Activated CD8-positive, alpha-beta T cell treated with anti-CD3 and anti-CD28 coated beads for 36 hours (primary cell): ENCODE data around the gene RAPH1. TPM values are rescaled to one million over a fixed set of nuclear protein-coding genes. Genes with fewer than 3 reads are reported as not detected.

Experiments used
- ATAC-seq: fragments of 200-7000 bp; cut with Tn5 transposase; one replicate; pipeline ENCODE4 v1.10.0; 2021; ENCODE audit warnings: mild to moderate bottlenecking, moderate library complexity
- CTCF ChIA-PET: fragments of 350-600 bp; sonication (Branson Sonifier 250); formaldehyde crosslinking; loops from one replicate; lab custom pipeline; 2021; ENCODE audit warnings: antibody characterized with exemption; lab: Charles Lee
- POLR2A ChIA-PET: fragments of 350-600 bp; sonication (Branson Sonifier 250); formaldehyde crosslinking; loops from one replicate; lab custom pipeline; 2021; ENCODE audit warnings: antibody characterized with exemption; lab: Charles Lee
- DNase-seq: peaks from one replicate; pipeline ENCODE4 v3.0.0-alpha.2; 2020
- H3K27ac Mint-ChIP-seq: one replicate; pipeline ENCODE4 v1.8.0; 2021; ENCODE audit warnings: mild to moderate bottlenecking, mixed read lengths
- H3K27me3 Mint-ChIP-seq: one replicate; pipeline ENCODE4 v1.8.0; 2021; ENCODE audit warnings: mixed read lengths
- H3K36me3 Mint-ChIP-seq: one replicate; pipeline ENCODE4 v1.8.0; 2021; ENCODE audit warnings: low read depth, mixed read lengths
- H3K4me1 Mint-ChIP-seq: one replicate; pipeline ENCODE4 v1.8.0; 2021; ENCODE audit warnings: low read depth, mixed read lengths
- H3K4me3 Mint-ChIP-seq: one replicate; pipeline ENCODE4 v1.8.0; 2021; ENCODE audit warnings: mild to moderate bottlenecking, moderate library complexity, mixed read lengths
- H3K9me3 Mint-ChIP-seq: one replicate; pipeline ENCODE4 v1.8.0; 2021; ENCODE audit warnings: mixed read lengths
- CTCF ChIP-seq: fragments of 200-600 bp; IDR thresholded peaks from one replicate; pipeline ENCODE4 v1.8.0; 2022; ENCODE audit warnings: antibody characterized with exemption, mild to moderate bottlenecking
- intact Hi-C: fragments of 100-400 bp; cut with micrococcal nuclease; formaldehyde crosslinking; loops from one replicate; pipeline ENCODE4 v1.10.0; 2022
- total RNA-seq, 2 experiments: library from RNA; stranded (reverse); gene quantifications; one replicate each; pipeline ENCODE4 v1.2.3, GENCODE V29; 2021

RAPH1 gene
- total RNA-seq, 2 experiments from 2014 or later = 1.5 to 1.9 TPM

- intact Hi-C loops = no loop called here
- Mint-ChIP-seq H3K27ac (no peak overlapping the region), H3K27me3 (no peaks in the 10 kb centered on the region), H3K4me1 (no peaks in the 10 kb centered on the region), H3K9me3 (no peaks in the 10 kb centered on the region), H3K4me3 (no peak overlapping the region), H3K36me3 (peaks cover 5% of the 10 kb centered on the region)
- ChIA-PET POLR2A (no interaction called here), CTCF (no interaction called here)
- TF ChIP-seq CTCF = no peak
- no peak for DNase-seq
- ATAC-seq = no peak
Observed at GRCh38 chr2:203352604-203353255, 182.4 kb downstream of the RAPH1 start.

- Mint-ChIP-seq H3K27me3 (no peaks in the 10 kb centered on the region), H3K9me3 (no peaks in the 10 kb centered on the region), H3K36me3 (peaks cover 13% of the 10 kb centered on the region), H3K4me3 (no peak overlapping the region), H3K4me1 (peaks cover 3% of the 10 kb centered on the region), H3K27ac (no peak overlapping the region)
- no peak for TF ChIP-seq CTCF
- CTCF ChIA-PET = no interaction called here
- DNase-seq = no peak
- no peak for ATAC-seq
- POLR2A ChIA-PET = no interaction called here
- intact Hi-C loops = no loop called here
Observed at GRCh38 chr2:203347375-203347774, 187.7 kb downstream of the RAPH1 start.

DNA sequence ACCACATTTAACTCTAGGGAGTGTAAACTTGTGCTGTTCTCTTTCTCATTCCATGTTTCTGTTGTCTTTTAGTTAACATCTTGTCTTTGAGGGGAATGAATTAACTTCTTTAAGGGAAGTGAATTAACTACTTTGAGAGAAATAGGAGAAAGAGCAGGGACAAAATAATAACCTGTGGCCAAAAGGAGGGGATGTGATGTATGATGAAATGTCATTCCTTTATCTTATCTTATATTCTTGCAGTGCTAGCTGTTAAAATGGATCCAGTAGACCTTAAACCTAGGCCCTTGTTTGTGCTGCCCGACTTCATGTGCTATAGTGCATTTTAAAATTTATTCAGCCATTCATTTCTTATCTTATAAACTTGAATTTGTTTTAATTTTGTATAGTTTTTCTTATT lies 188.5 kb downstream of the RAPH1 start:
- H3K4me1 Mint-ChIP-seq = peaks cover 3% of the 10 kb centered on the region
- H3K27me3 Mint-ChIP-seq = no peaks in the 10 kb centered on the region
- CTCF ChIA-PET = no interaction called here
- no peak for ATAC-seq
- DNase-seq = no peak
- peaks cover 16% of the 10 kb centered on the region for H3K36me3 Mint-ChIP-seq
- POLR2A ChIA-PET = no interaction called here
- TF ChIP-seq CTCF = no peak
- H3K27ac Mint-ChIP-seq = no peak overlapping the region
- intact Hi-C loops = no loop called here
- no peaks in the 10 kb centered on the region for H3K9me3 Mint-ChIP-seq
- no peak overlapping the region for H3K4me3 Mint-ChIP-seq

DNA sequence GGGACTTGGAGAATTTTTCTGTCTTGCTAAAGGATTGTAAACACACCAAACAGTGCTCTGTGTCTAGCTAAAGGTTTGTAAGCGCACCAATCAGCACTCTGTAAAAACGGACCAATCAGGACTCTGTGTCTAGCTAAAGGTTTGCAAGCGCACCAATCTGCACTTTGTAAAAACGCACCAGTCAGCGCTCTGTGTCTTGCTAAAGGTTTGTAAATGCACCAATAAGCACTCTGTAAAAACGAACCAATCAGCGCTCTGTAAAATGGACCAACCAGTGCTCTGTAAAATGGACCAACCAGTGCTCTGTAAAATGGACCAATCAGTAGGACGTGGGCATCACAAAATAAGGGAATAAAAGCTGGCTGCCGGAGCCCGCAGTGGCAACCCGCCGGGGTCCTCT lies 190.4 kb downstream of the RAPH1 start:
- Mint-ChIP-seq H3K27me3 (no peaks in the 10 kb centered on the region), H3K27ac (no peak overlapping the region), H3K4me3 (no peak overlapping the region), H3K36me3 (peaks cover 14% of the 10 kb centered on the region), H3K4me1 (peaks cover 3% of the 10 kb centered on the region), H3K9me3 (no peaks in the 10 kb centered on the region)
- intact Hi-C loops = no loop called here
- TF ChIP-seq CTCF = no peak
- no peak for DNase-seq
- no peak for ATAC-seq
- ChIA-PET POLR2A (interaction anchor here (0.6 kb wide), 1 partner anchor 382 kb away, joined by 4 read pairs; no protein-coding TSS in a partner anchor), CTCF (no interaction called here)

Other genes starting within 250 kb of the RAPH1 start
- 10 to 100 TPM; 33.5 to 35.3 TPM for gene ABI2, start 206.9 kb downstream of the RAPH1 start, total RNA-seq
- 10 to 100 TPM; 94.2 to 97.3 TPM for gene CD28, start 171.3 kb upstream of the RAPH1 start, total RNA-seq